Loucy (cell line): Measurements from ENCODE around the gene ANXA5.

ENCODE experiments used
- H2AFZ ChIP-seq: fragments of 200-600 bp; sonication (generic); 2 replicates; pipeline ENCODE4 v1.6.0; 2016; ENCODE audit warnings: antibody characterized with exemption, mild to moderate bottlenecking, low read length, moderate library complexity
- H3F3A ChIP-seq: fragments of 200-600 bp; 2 replicates; pipeline ENCODE4 v1.6.0; 2016; ENCODE audit warnings: antibody characterized with exemption, low read depth, mild to moderate bottlenecking
- H3K27me3 ChIP-seq: fragments of 200-600 bp; sonication (generic); 2 replicates; pipeline ENCODE4 v1.6.1; 2014; ENCODE audit warnings: low read length, mild to moderate bottlenecking; ENCODE audit not compliant: insufficient read depth, poor library complexity, severe bottlenecking
- H3K36me3 ChIP-seq: fragments of 200-600 bp; sonication (generic); 2 replicates; pipeline ENCODE4 v1.6.1; 2016; ENCODE audit warnings: low read length; ENCODE audit not compliant: insufficient read depth
- H3K4me1 ChIP-seq: fragments of 200-600 bp; sonication (generic); 2 replicates; pipeline ENCODE4 v1.5.1; 2014; ENCODE audit warnings: low read length, mild to moderate bottlenecking; ENCODE audit not compliant: insufficient read depth, poor library complexity, severe bottlenecking
- H3K4me2 ChIP-seq: fragments of 200-600 bp; sonication (generic); 2 replicates; pipeline ENCODE4 v1.6.0; 2014; ENCODE audit warnings: antibody characterized with exemption, low read length, low read depth, mild to moderate bottlenecking; ENCODE audit not compliant: poor library complexity, severe bottlenecking
- H3K4me3 ChIP-seq: fragments of 200-600 bp; sonication (generic); 2 replicates; pipeline ENCODE4 v1.5.1; 2014; ENCODE audit warnings: low read length, mild to moderate bottlenecking, mixed read lengths; ENCODE audit not compliant: poor library complexity, severe bottlenecking
- H3K79me2 ChIP-seq: fragments of 200-600 bp; sonication (generic); 2 replicates; pipeline ENCODE4 v1.6.1; 2014; ENCODE audit warnings: low read length; ENCODE audit not compliant: insufficient read depth
- H3K9ac ChIP-seq: fragments of 200-600 bp; sonication (generic); 2 replicates; pipeline ENCODE4 v1.6.0; 2014; ENCODE audit warnings: mild to moderate bottlenecking, low read depth, low read length, moderate library complexity; ENCODE audit not compliant: poor library complexity, severe bottlenecking
- H3K9me2 ChIP-seq: fragments of 200-600 bp; sonication (generic); replicated peaks from 2 replicates; pipeline ENCODE4 v1.6.1; 2016; ENCODE audit warnings: low read depth, low read length, mixed read lengths
- H3K9me3 ChIP-seq: fragments of 200-600 bp; sonication (generic); 2 replicates; pipeline ENCODE4 v1.6.1; 2014; ENCODE audit warnings: mild to moderate bottlenecking, antibody characterized with exemption, low read length, low read depth; ENCODE audit not compliant: insufficient read depth
- H4K20me1 ChIP-seq: fragments of 200-600 bp; sonication (generic); 2 replicates; pipeline ENCODE4 v1.6.0; 2014; ENCODE audit warnings: antibody characterized with exemption, low read length, mild to moderate bottlenecking; ENCODE audit not compliant: insufficient read depth, poor library complexity, severe bottlenecking
- CTCF ChIP-seq: fragments of 200-600 bp; sonication (generic); conservative IDR thresholded peaks from 2 replicates; pipeline ENCODE4 v1.5.1; 2014; ENCODE audit warnings: mild to moderate bottlenecking, antibody characterized with exemption, low read length
- EZH2phosphoT487 ChIP-seq: fragments of 200-600 bp; IDR thresholded peaks from 2 replicates; pipeline ENCODE4 v1.6.1; 2018; ENCODE audit warnings: antibody characterized with exemption, mild to moderate bottlenecking, moderate library complexity, borderline replicate concordance

ANXA5 gene

GRCh38 chr4:121676345-121677075, 20.3 kb downstream of the ANXA5 start:
- no peaks in the 10 kb centered on the region for H3K9me3 ChIP-seq
- no peaks in the 10 kb centered on the region for H3F3A ChIP-seq
- H3K4me1 ChIP-seq, result no peaks in the 10 kb centered on the region
- no peak overlapping the region for H3K4me3 ChIP-seq
- no peak for TF ChIP-seq EZH2phosphoT487
- no peak for TF ChIP-seq CTCF
- no peaks in the 10 kb centered on the region for H3K27me3 ChIP-seq
- H3K9me2 ChIP-seq, result no peaks in the 10 kb centered on the region
- H3K9ac ChIP-seq, result no peak overlapping the region
- no peak overlapping the region for H2AFZ ChIP-seq
- H3K36me3 ChIP-seq, result no peaks in the 10 kb centered on the region
- H4K20me1 ChIP-seq, result no peaks in the 10 kb centered on the region
- H3K79me2 ChIP-seq, result no peaks in the 10 kb centered on the region
- no peak overlapping the region for H3K4me2 ChIP-seq

DNA sequence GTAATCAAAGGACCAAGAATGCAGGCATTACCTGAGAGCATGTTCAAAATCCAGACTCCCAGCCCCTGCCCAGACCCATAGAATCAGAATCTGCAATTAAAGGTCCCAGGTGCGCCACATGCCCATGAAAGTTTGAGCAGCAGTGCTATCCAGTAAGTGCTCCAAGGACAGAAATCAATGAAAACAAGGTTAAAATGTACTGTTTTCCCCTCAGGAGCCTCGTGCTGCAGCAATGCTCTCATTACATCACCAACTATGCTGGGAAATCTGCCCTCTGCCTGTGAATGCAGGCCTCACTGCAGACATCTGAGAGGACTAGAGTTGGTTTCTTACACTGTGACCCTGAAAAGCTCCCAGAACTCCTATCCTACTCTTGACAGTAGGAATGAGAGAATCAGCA, 21.1 kb downstream of the ANXA5 start:
- Histone ChIP-seq H3K9me3 (no peaks in the 10 kb centered on the region), H3F3A (no peaks in the 10 kb centered on the region), H3K9me2 (no peaks in the 10 kb centered on the region), H3K4me3 (no peak overlapping the region), H3K27me3 (no peaks in the 10 kb centered on the region), H3K9ac (no peak overlapping the region), H3K4me1 (no peaks in the 10 kb centered on the region), H2AFZ (no peak overlapping the region), H3K36me3 (no peaks in the 10 kb centered on the region), H3K79me2 (no peaks in the 10 kb centered on the region), H4K20me1 (no peaks in the 10 kb centered on the region), H3K4me2 (no peak overlapping the region)
- TF ChIP-seq CTCF (no peak), EZH2phosphoT487 (no peak)

- Histone ChIP-seq H2AFZ (no peak overlapping the region), H3K36me3 (no peaks in the 10 kb centered on the region), H3K9me2 (no peaks in the 10 kb centered on the region), H3K4me1 (no peaks in the 10 kb centered on the region), H3K9ac (no peak overlapping the region), H3K4me2 (no peak overlapping the region), H3K9me3 (no peaks in the 10 kb centered on the region), H3F3A (no peaks in the 10 kb centered on the region), H3K27me3 (no peaks in the 10 kb centered on the region), H3K4me3 (no peak overlapping the region), H4K20me1 (no peaks in the 10 kb centered on the region), H3K79me2 (no peaks in the 10 kb centered on the region)
- TF ChIP-seq CTCF, result no peak
- TF ChIP-seq EZH2phosphoT487, result no peak
These were observed 22.1 kb downstream of the ANXA5 start for GRCh38 chr4:121674696-121675095.
